GM21529 (cell line): ENCODE measurements around the gene ABCF1.
"Not testable (repeated sequence)": the region's sequence is repeated elsewhere in the genome, so short reads cannot be mapped to it uniquely, and the experiment has no call there.

Experiments
- ATAC-seq: cut with Tn5 transposase; IDR thresholded peaks from one replicate; pipeline ENCODE4 v1.9.1; 2021; ENCODE audit not compliant: unreplicated experiment

ABCF1 gene

GRCh38 chr6:30571075-30571761 is at the start of gene ABCF1:
ABCF1 (plus strand) TSS chr6:30571442; CDS start chr6:30571488, 46 bp downstream.
- peak; percentile 81 for ATAC-seq

GRCh38 chr6:30521952-30522351 is 49.3 kb upstream of the ABCF1 start:
- not testable (repeated sequence) for ATAC-seq

- not testable (repeated sequence) for ATAC-seq
These were observed 44.8 kb upstream of the ABCF1 start for GRCh38 chr6:30526444-30526843.

- ATAC-seq = not testable (repeated sequence)
These were observed 41.8 kb upstream of the ABCF1 start for GRCh38 chr6:30529349-30529875.

- no peak for ATAC-seq
These were observed 41.2 kb upstream of the ABCF1 start for GRCh38 chr6:30530014-30530413.

GRCh38 chr6:30533460-30534294 is 37.6 kb upstream of the ABCF1 start:
- ATAC-seq = no peak

- ATAC-seq = no peak
These were observed 33.3 kb upstream of the ABCF1 start for GRCh38 chr6:30537931-30538330.

GRCh38 chr6:30541515-30542403 is 29.5 kb upstream of the ABCF1 start:
- peak; percentile 50 for ATAC-seq

- no peak for ATAC-seq
These were observed 28.9 kb upstream of the ABCF1 start for GRCh38 chr6:30542404-30542725.

- ATAC-seq = no peak
These were observed 28.3 kb upstream of the ABCF1 start for GRCh38 chr6:30542915-30543314.

- no peak for ATAC-seq
These were observed 27.4 kb upstream of the ABCF1 start for GRCh38 chr6:30543821-30544220.

- no peak for ATAC-seq
These were observed 26.5 kb upstream of the ABCF1 start for GRCh38 chr6:30544666-30545272.

- no peak for ATAC-seq
These were observed 23.8 kb upstream of the ABCF1 start for GRCh38 chr6:30547454-30547853.

GRCh38 chr6:30548375-30548774 is 22.9 kb upstream of the ABCF1 start:
- ATAC-seq = no peak

GRCh38 chr6:30554404-30554803 is 16.8 kb upstream of the ABCF1 start:
- ATAC-seq = no peak

- ATAC-seq = peak; percentile 2
These were observed 16.1 kb upstream of the ABCF1 start for GRCh38 chr6:30554962-30555815.

- peak; percentile 6 for ATAC-seq
These were observed 15.5 kb upstream of the ABCF1 start for GRCh38 chr6:30555816-30556065.

- ATAC-seq = peak; percentile 74
These were observed 15.0 kb upstream of the ABCF1 start, which contains the start of gene GNL1 for GRCh38 chr6:30556066-30556905. GNL1 (minus strand) TSS chr6:30556489; CDS start chr6:30556203, 286 bp downstream.
